Small intestine (tissue), 7 donors: ENCODE data around the gene CRKL. TPM values are rescaled to one million over a fixed set of nuclear protein-coding genes. Genes with fewer than 3 reads are reported as not detected.

Source experiments
- DNase-seq, 2 donors: peaks; one replicate each; pipeline versions ENCODE4 v3.0.0 to v3.0.0-alpha.2; 2013
- FAIRE-seq: peaks from 2 replicates; lab custom pipeline; 2012; peaks lifted over from hg19 to GRCh38; lab: Jason Lieb, UNC
- H3K27ac ChIP-seq, 3 donors: one replicate each; pipeline ENCODE4 v1.5.1; 2013; ENCODE audit warnings: low read length in 2 of 3, mild to moderate bottlenecking in 2 of 3, control low read depth in 1 of 3, inconsistent platforms in 1 of 3, low read depth in 1 of 3, moderate library complexity in 1 of 3
- H3K27me3 ChIP-seq, 3 donors: one replicate each; pipeline ENCODE4 v1.6.1; 2013; ENCODE audit warnings: low read length in 3 of 3, inconsistent platforms in 1 of 3; ENCODE audit not compliant: control insufficient read depth in 3 of 3, insufficient read depth in 3 of 3
- H3K36me3 ChIP-seq, 3 donors: one replicate each; pipeline ENCODE4 v1.6.1; 2013; ENCODE audit warnings: low read length in 3 of 3, inconsistent platforms in 1 of 3, low read depth in 1 of 3, mild to moderate bottlenecking in 1 of 3, moderate library complexity in 1 of 3; ENCODE audit not compliant: control insufficient read depth in 3 of 3, insufficient read depth in 2 of 3
- H3K4me1 ChIP-seq, 3 donors: one replicate each; pipeline ENCODE4 v1.6.1; 2013; ENCODE audit warnings: low read length in 2 of 3, inconsistent platforms in 1 of 3, low read depth in 1 of 3, mild to moderate bottlenecking in 1 of 3, moderate library complexity in 1 of 3; ENCODE audit not compliant: control insufficient read depth in 3 of 3, insufficient read depth in 2 of 3
- H3K4me3 ChIP-seq, 3 donors: one replicate each; pipeline ENCODE4 v1.5.1; 2013; ENCODE audit warnings: low read length in 3 of 3, control low read depth in 1 of 3, inconsistent platforms in 1 of 3, low read depth in 1 of 3, mild to moderate bottlenecking in 1 of 3, moderate library complexity in 1 of 3
- H3K9me3 ChIP-seq, 2 donors: one replicate each; pipeline ENCODE4 v1.6.1; 2013; ENCODE audit warnings: low read depth in 1 of 2, low read length in 1 of 2; ENCODE audit not compliant: control insufficient read depth in 2 of 2, insufficient read depth in 1 of 2
- WGBS, 3 donors: extraction: QIAGEN DNeasy Blood & Tissue Kit; methylation state at CpG; one replicate each; pipeline ENCODE4 v1.1.7; 2013; 5-methylcytosine and 5-hydroxymethylcytosine counted together
- polyA plus RNA-seq, 4 donors: library from polyadenylated mRNA; stranded (reverse) in 3 of 4; unstranded in 1 of 4; fragments of 200-250 nt in 3 of 4; fragments of 120-200 nt in 1 of 4; gene quantifications; one replicate each; pipeline versions ENCODE4 v1.2.1 to v1.2.3, GENCODE V29; 2013
- donor health status: healthy with polysubstance abuse.
- donor health status: control.
- donor health status: control.
- donor health status: Bipolar disorder and iron deficiency.
- donor health status: healthy.

The CRKL gene
- polyA plus RNA-seq, 4 donors = 18.6 to 57.8 (median 22.0) TPM

DNA sequence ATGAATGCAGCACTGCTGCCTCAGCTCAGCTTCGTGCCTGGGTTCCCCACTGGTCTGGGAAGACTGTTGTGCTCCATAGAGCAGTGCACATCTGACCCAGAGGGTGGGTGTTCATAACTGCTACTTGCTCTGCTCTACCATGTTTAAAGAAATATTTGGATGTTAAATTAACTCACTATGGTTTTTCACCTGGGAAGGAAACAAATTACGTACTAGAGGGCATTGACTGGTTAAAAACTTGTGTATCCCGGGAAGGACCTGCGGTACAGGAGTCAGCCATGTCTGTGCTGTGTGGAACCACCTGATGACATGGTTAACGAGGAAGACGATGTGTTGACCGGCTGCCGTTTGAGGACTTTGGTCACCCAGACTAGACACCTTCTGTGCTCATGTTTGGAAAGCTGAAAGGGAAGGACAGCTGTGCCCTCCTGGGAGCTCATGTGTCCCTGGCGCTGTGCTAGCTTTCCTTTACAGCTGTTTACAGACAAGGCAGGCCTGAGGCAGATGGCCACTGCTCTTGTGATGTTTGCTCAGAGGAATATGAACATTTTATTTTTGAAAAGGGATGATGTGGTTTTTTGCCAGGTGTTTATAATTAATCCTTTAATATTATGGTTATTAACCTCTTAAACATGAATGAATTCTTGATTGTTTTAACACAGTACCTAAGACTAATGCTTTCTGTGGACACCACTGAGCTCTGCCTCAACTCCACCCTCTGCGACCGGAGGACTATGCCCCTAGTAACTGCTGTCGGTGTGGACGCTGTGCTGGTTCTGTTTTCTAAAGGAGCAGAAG lies 35.5 kb downstream of the CRKL start:
- WGBS, 3 donors = 16 to 64% (median 42%) methylated on average over 13 of the region's 13 CpGs
- Histone ChIP-seq H3K4me1 (peaks cover 5 to 88% (median 8%) of the 10 kb centered on the region in 3 donors), H3K27me3 (no peaks in the 10 kb centered on the region), H3K36me3 (peaks cover 7 to 55% (median 17%) of the 10 kb centered on the region in 3 donors), H3K4me3 (no peak overlapping the region), H3K27ac (peak overlapping the region; percentile 79 to 90 (median 81)), H3K9me3 (no peaks in the 10 kb centered on the region)
- DNase-seq = peak; percentile 86 to 92
- no peak for FAIRE-seq

- FAIRE-seq = no peak
Observed at GRCh38 chr22:20953342-20953608, 36.1 kb downstream of the CRKL start.

DNA sequence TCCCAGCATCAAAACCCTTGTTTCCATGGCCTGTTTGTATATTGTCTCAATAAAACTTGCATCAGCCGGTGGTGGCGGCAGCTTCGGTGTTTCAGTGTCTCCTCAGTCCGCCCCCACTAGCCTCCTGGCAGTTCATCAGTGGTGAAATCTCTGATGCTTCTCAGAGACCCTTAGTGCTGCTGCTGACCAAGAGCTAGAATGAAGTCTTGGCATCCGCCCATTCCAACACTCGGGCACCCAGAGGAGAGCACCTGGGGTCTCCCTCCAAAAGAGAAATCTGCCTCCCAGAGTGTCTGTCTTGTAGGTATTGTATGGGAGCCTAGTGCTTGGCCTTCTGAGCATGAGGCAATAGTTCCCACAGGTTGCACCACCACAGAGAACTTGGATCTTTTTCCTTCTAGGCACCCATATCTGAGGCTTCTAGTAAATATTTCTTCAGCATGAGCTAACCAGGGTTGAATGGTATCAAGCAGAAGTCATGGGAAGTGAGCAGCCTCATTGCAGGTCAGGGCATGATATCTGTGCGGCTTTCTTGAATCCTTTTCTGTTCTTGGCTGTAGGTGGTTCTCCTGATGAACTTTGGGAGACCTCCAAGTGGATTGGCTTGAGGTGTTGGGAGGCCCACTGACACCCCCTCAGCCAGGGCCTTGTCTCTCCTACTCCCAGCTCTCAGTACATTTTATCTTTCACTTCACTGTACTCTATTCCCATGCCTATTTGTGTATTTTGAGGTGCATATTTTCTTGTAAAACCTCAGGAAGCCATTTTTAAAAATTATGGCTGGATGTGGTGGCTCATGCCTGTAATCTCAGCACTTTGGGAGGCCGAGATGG lies 36.7 kb downstream of the CRKL start:
- 60 to 85% (median 78%) methylated on average over 8 of the region's 8 CpGs for WGBS, 3 donors
- Histone ChIP-seq H3K27me3 (no peaks in the 10 kb centered on the region), H3K4me3 (no peak overlapping the region), H3K9me3 (no peaks in the 10 kb centered on the region), H3K36me3 (peaks cover 7 to 55% (median 17%) of the 10 kb centered on the region in 3 donors), H3K27ac (peak overlapping the region; percentile 44 to 81 (median 64)), H3K4me1 (peaks cover 5 to 81% (median 11%) of the 10 kb centered on the region in 3 donors)
- peak in 1 of 2 donors; percentile 81 for DNase-seq
- no peak for FAIRE-seq

More at GRCh38 chr22:20953342-20953608, 36.1 kb downstream of the CRKL start:
- Histone ChIP-seq H3K9me3 (no peaks in the 10 kb centered on the region), H3K4me1 (peaks cover 5 to 85% (median 11%) of the 10 kb centered on the region in 3 donors), H3K27me3 (no peaks in the 10 kb centered on the region), H3K36me3 (peaks cover 7 to 55% (median 17%) of the 10 kb centered on the region in 3 donors), H3K4me3 (no peak overlapping the region), H3K27ac (peak overlapping the region; percentile 79 to 90 (median 81))
- DNase-seq = no peak
- WGBS, 3 donors = 19 to 56% (median 40%) methylated on average over 3 of the region's 3 CpGs

- no peak overlapping the region for H3K4me3 ChIP-seq
- no peaks in the 10 kb centered on the region for H3K9me3 ChIP-seq
- peaks cover 7 to 40% (median 11%) of the 10 kb centered on the region in 3 donors for H3K36me3 ChIP-seq
- 69 to 74% (median 70%) methylated on average over 7 of the region's 7 CpGs for WGBS, 3 donors
- FAIRE-seq (no peak), DNase-seq (no peak)
- peak overlapping the region in 2 of 3 donors; percentile 92 to 93 for H3K27ac ChIP-seq
- H3K4me1 ChIP-seq = peaks cover 5 to 66% (median 9%) of the 10 kb centered on the region in 3 donors
- no peaks in the 10 kb centered on the region for H3K27me3 ChIP-seq
Observed at GRCh38 chr22:20955548-20955947, 38.3 kb downstream of the CRKL start.

GRCh38 chr22:20956258-20957101 lies 39.3 kb downstream of the CRKL start:
- H3K4me3 ChIP-seq = peak overlapping the region; percentile 55 to 93 (median 82)
- peak overlapping the region; percentile 92 to 97 (median 93) for H3K27ac ChIP-seq
- FAIRE-seq = no peak
- H3K36me3 ChIP-seq = peaks cover 4 to 40% (median 9%) of the 10 kb centered on the region in 3 donors
- WGBS, 3 donors = 7 to 33% (median 23%) methylated on average over 27 of the region's 27 CpGs
- H3K27me3 ChIP-seq = no peaks in the 10 kb centered on the region
- peak; percentile 92 to 95 for DNase-seq
- no peaks in the 10 kb centered on the region for H3K9me3 ChIP-seq
- H3K4me1 ChIP-seq = peaks cover 5 to 58% (median 9%) of the 10 kb centered on the region in 3 donors

- Histone ChIP-seq H3K9me3 (no peaks in the 10 kb centered on the region), H3K27me3 (no peaks in the 10 kb centered on the region), H3K27ac (peak overlapping the region; percentile 92 to 97 (median 93)), H3K4me1 (peaks cover 0 to 55% (median 9%) of the 10 kb centered on the region in 3 donors), H3K4me3 (peak overlapping the region; percentile 55 to 93 (median 82)), H3K36me3 (peaks cover 2 to 35% (median 5%) of the 10 kb centered on the region in 3 donors)
- FAIRE-seq (no peak), DNase-seq (peak; percentile 67 to 76)
- 1 to 4% (median 2%) methylated on average over 45 to 59 of the region's 59 CpGs for WGBS, 3 donors
Observed at GRCh38 chr22:20957102-20957682, 40.0 kb downstream of the CRKL start.

DNA sequence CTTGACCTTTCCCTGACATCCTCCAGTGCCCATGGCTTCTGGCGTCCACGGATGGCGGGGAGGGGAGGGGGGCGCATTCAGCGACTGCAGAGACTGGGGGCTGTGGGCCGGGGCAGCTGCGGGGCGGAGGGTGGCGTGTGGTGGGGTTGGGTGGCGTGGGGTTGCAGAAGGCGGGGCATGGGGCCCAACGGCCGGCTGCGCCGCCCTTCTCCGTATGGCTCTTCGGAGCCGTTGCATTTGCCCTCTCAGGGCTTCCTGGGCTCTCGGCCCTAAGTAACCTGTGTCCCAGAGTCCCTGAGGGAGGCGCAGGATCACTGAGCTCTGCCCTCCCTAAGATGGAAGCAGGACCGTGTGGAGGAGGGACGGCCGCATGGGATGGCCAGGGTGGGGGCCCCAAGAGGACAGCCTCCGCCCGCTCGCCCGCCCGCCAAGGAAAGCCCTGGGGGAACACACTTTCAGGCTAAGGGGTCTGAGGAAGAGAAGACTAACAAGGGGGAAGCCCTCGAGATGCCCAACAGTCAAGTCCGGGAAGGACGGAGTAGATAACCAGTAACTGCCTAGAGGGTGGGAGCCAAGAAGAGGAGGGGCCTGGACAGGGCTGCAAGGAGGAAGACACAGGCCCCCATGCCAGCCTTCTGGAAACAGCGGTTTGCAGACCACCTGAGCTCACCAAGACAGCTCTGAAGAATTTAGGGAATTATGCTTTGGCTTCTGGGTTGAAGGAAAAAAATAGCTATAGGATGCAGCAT lies 40.6 kb downstream of the CRKL start:
- H3K27me3 ChIP-seq = no peaks in the 10 kb centered on the region
- DNase-seq = peak in 1 of 2 donors; percentile 74
- no peaks in the 10 kb centered on the region for H3K9me3 ChIP-seq
- H3K4me1 ChIP-seq = peaks cover 0 to 48% (median 5%) of the 10 kb centered on the region in 3 donors
- no peak for FAIRE-seq
- peak overlapping the region; percentile 55 to 93 (median 82) for H3K4me3 ChIP-seq
- peak overlapping the region; percentile 92 to 97 (median 93) for H3K27ac ChIP-seq
- peaks cover 2 to 29% (median 3%) of the 10 kb centered on the region in 3 donors for H3K36me3 ChIP-seq
- WGBS, 3 donors = 1 to 12% (median 3%) methylated on average over 12 to 32 of the region's 32 CpGs
